A549 (cell line): ENCODE data around the gene TNIK. TPM values are rescaled to one million over a fixed set of nuclear protein-coding genes. Genes with fewer than 3 reads are reported as not detected.

ENCODE experiments used
- ATAC-seq, 2 experiments: fragments of 200-7000 bp in 1 of 2; fragments of >200 bp in 1 of 2; cut with Nextera tagmentation in 1 of 2; cut with Tn5 transposase in 1 of 2; 3 replicates each; pipeline versions ENCODE4 v1.8.0 to v1.9.1; 2018 to 2020; ENCODE audit warnings: mild to moderate bottlenecking in 1 of 2, moderate library complexity in 1 of 2
- CTCF ChIA-PET: fragments of 300-600 bp; sonication (Branson Sonifier 250); formaldehyde crosslinking; extraction: SDS; loops from one replicate; lab custom pipeline; 2021; ENCODE audit warnings: antibody characterized with exemption, inconsistent platforms; lab: Yijun Ruan, JAX
- POLR2A ChIA-PET: fragments of 350-600 bp; formaldehyde crosslinking; extraction: SDS; loops from one replicate; lab custom pipeline; 2021; ENCODE audit warnings: antibody characterized with exemption, inconsistent platforms; lab: Yijun Ruan, JAX
- DNase-seq, 2 experiments: peaks; one replicate each; pipeline versions ENCODE4 v3.0.0 to v3.0.0-alpha.2; 2011 to 2016; ENCODE audit warnings: low read depth in 1 of 2, low spot score in 1 of 2
- FAIRE-seq: peaks from 2 replicates; lab custom pipeline; 2011; peaks lifted over from hg19 to GRCh38; lab: Jason Lieb, UNC
- H3K27ac ChIP-seq, 2 experiments: fragments of >200 bp; sonication (Bioruptor Twin); formaldehyde crosslinking; 3 replicates each; pipeline ENCODE4 v1.5.1; 2016 to 2017
- H3K4me1 ChIP-seq: fragments of >200 bp; sonication (Bioruptor Twin); formaldehyde crosslinking; 3 replicates; pipeline ENCODE4 v1.6.1; 2016
- H3K4me2 ChIP-seq: fragments of >200 bp; sonication (Bioruptor Twin); formaldehyde crosslinking; 3 replicates; pipeline ENCODE4 v1.6.1; 2016
- H3K4me3 ChIP-seq: fragments of >200 bp; sonication (Bioruptor Twin); formaldehyde crosslinking; 3 replicates; pipeline ENCODE4 v1.5.1; 2016
- H3K9me3 ChIP-seq: fragments of >200 bp; sonication (Bioruptor Twin); formaldehyde crosslinking; 3 replicates; pipeline ENCODE4 v1.6.1; 2016
- CHD4 ChIP-seq: fragments of 200-600 bp; sonication (generic); IDR thresholded peaks from 2 replicates; pipeline ENCODE4 v1.6.1; 2016; ENCODE audit warnings: antibody characterized with exemption, mild to moderate bottlenecking, borderline replicate concordance
- FOSB ChIP-seq: fragments of 250-450 bp; sonication (Bioruptor Pico); IDR thresholded peaks from 2 replicates; pipeline ENCODE4 v1.5.0; 2020; ENCODE audit warnings: mild to moderate bottlenecking, moderate library complexity
- FOSL2 ChIP-seq, 2 experiments: fragments of 450-650 bp in 1 of 2; fragments of >200 bp in 1 of 2; sonication (Bioruptor Twin) in 1 of 2; formaldehyde crosslinking; IDR thresholded peaks; 2 replicates each; pipeline versions ENCODE4 v1.5.0 to v1.6.1; 2016 to 2020; ENCODE audit warnings: mild to moderate bottlenecking in 1 of 2, moderate library complexity in 1 of 2
- GATA3 ChIP-seq: IDR thresholded peaks from 2 replicates; pipeline ENCODE4 v1.6.1; 2012; ENCODE audit warnings: borderline replicate concordance
- HEYL ChIP-seq: fragments of 250-450 bp; sonication (Bioruptor Pico); IDR thresholded peaks from 2 replicates; pipeline ENCODE4 v1.8.0; 2021; ENCODE audit warnings: mild to moderate bottlenecking, moderate library complexity
- HOXB13 ChIP-seq: fragments of 250-450 bp; sonication (Bioruptor Pico); IDR thresholded peaks from 2 replicates; pipeline ENCODE4 v1.5.0; 2020; ENCODE audit warnings: low read depth, mild to moderate bottlenecking, moderate library complexity
- HOXB5 ChIP-seq: fragments of 250-450 bp; sonication (Bioruptor Pico); IDR thresholded peaks from 2 replicates; pipeline ENCODE4 v1.5.0; 2020; ENCODE audit warnings: mild to moderate bottlenecking, moderate library complexity
- KDM1A ChIP-seq: fragments of 200-600 bp; sonication (generic); IDR thresholded peaks from 2 replicates; pipeline ENCODE4 v1.6.1; 2016; ENCODE audit warnings: low read depth, mild to moderate bottlenecking
- MYC ChIP-seq: IDR thresholded peaks from 2 replicates; pipeline ENCODE4 v1.6.1; 2012; ENCODE audit warnings: mild to moderate bottlenecking, inconsistent platforms, low read length, improper control_type of control experiment, borderline replicate concordance
- NPAS2 ChIP-seq: fragments of 250-450 bp; sonication (Bioruptor Pico); IDR thresholded peaks from 2 replicates; pipeline ENCODE4 v1.8.0; 2022; ENCODE audit warnings: mild to moderate bottlenecking, moderate library complexity, borderline replicate concordance
- POLR2A ChIP-seq: IDR thresholded peaks from 2 replicates; pipeline ENCODE4 v1.6.1; 2012; ENCODE audit warnings: mild to moderate bottlenecking, low read length
- POLR2AphosphoS2 ChIP-seq: conservative IDR thresholded peaks from 2 replicates; pipeline ENCODE4 v1.6.1; 2012; ENCODE audit warnings: low read length, improper control_type of control experiment, inconsistent platforms
- RCOR1 ChIP-seq: fragments of 150-350 bp; IDR thresholded peaks from 2 replicates; pipeline ENCODE4 v1.6.1; 2014; ENCODE audit warnings: antibody characterized with exemption, low read length, low read depth
- RFX5 ChIP-seq: fragments of 450-650 bp; IDR thresholded peaks from 2 replicates; pipeline ENCODE4 v1.7.1; 2014; ENCODE audit warnings: antibody characterized with exemption, mild to moderate bottlenecking, moderate library complexity
- RNF2 ChIP-seq: fragments of 200-600 bp; sonication (generic); IDR thresholded peaks from 2 replicates; pipeline ENCODE4 v1.6.1; 2016; ENCODE audit warnings: low read depth, mild to moderate bottlenecking, antibody characterized with exemption, moderate library complexity, borderline replicate concordance
- SREBF2 ChIP-seq: fragments of 450-650 bp; IDR thresholded peaks from 2 replicates; pipeline ENCODE4 v1.6.1; 2014; ENCODE audit warnings: mild to moderate bottlenecking, moderate library complexity
- TFCP2L1 ChIP-seq: fragments of 250-450 bp; sonication (Bioruptor Pico); IDR thresholded peaks from 2 replicates; pipeline ENCODE4 v1.5.0; 2021; ENCODE audit warnings: mild to moderate bottlenecking
- ZC3H11A ChIP-seq: fragments of 450-650 bp; IDR thresholded peaks from 2 replicates; pipeline ENCODE4 v1.6.1; 2014; ENCODE audit warnings: antibody characterized with exemption, mild to moderate bottlenecking
- ZSCAN20 ChIP-seq: fragments of 250-450 bp; sonication (Bioruptor Pico); IDR thresholded peaks from 2 replicates; pipeline ENCODE4 v1.8.0; 2022; ENCODE audit warnings: mild to moderate bottlenecking, moderate library complexity
- WGBS: methylation state at CpG from one replicate; pipeline ENCODE4 v1.1.6; 2017; ENCODE audit errors: missing lambda C conversion rate; 5-methylcytosine and 5-hydroxymethylcytosine counted together
- polyA plus RNA-seq, 4 experiments: library from polyadenylated mRNA; depleted of rRNA in 3 of 4; stranded (reverse); fragments of >200 nt; fragmentation: RNase III in 1 of 4; extraction: RNeasy Plus Mini Kit Qiagen cat#74134 plus additional on column Dnase treatment in 1 of 4; gene quantifications; 2 replicates in 3 of 4; 3 replicates in 1 of 4; pipeline ENCODE4 v1.2.3, GENCODE V29; 2011 to 2017
- TF ChIP-seq, protein P1 (sequence below): fragments of 250-450 bp; sonication (Bioruptor Pico); IDR thresholded peaks from 2 replicates; pipeline ENCODE4 v1.5.0; 2020; ENCODE audit warnings: low read depth, mild to moderate bottlenecking, moderate library complexity
- TF ChIP-seq, protein P2 (sequence below): IDR thresholded peaks from 2 replicates; pipeline ENCODE4 v1.6.1; 2012; ENCODE audit warnings: low read depth, borderline replicate concordance
- TF ChIP-seq, protein P3 (sequence below): fragments of >200 bp; sonication (Bioruptor Twin); formaldehyde crosslinking; IDR thresholded peaks from 3 replicates; pipeline ENCODE4 v1.5.1; 2016

TNIK gene
- polyA plus RNA-seq, 2 of the 4 experiments (the other 2 are of a cell fraction): 1.6 to 1.8 TPM

DNA sequence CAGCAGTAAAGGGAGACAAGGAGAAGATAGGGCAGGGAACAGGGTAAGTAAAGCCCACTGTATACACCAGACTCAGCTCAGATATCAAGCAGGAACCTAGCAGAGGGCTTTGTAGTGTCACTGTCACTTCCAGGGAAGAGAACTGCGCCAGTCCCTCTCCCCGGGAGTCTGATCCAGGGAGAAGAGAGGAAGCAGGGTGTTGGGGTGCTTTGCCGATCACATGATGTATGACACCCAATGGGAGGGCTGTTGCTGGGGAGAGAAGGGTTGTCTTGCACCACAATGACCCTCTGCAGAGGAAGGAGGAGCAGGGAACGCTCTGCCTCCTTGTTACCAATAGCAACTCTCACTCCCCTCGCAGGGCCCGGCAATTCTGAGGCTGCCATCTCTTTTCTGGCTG is 286.5 kb downstream of the TNIK start:
- H3K4me1 ChIP-seq: peaks cover 18% of the 10 kb centered on the region
- ChIA-PET CTCF (interaction anchor here (0.8 kb wide), 2 partner anchors 12 to 123 kb away, joined by 3 read pairs; no protein-coding TSS in a partner anchor), POLR2A (no interaction called here)
- ATAC-seq: no peak
- no peak overlapping the region for H3K4me3 ChIP-seq
- 89% methylated on average over 6 of the region's 6 CpGs for WGBS
- DNase-seq: no peak
- no peaks in the 10 kb centered on the region for H3K9me3 ChIP-seq
- no peak overlapping the region for H3K4me2 ChIP-seq
- no peak for FAIRE-seq
- TF ChIP-seq NPAS2 (CRISPR knock-in tag) (no peak), POLR2A (no peak), RFX5 (no peak), HEYL (CRISPR knock-in tag) (no peak), HOXB13 (no peak), FOSB (no peak), ZC3H11A (no peak), KDM1A (no peak), TFCP2L1 (no peak), FOSL2 (IDR thresholded peaks at IDR 0.05) (no peak), FOSL2 (CRISPR knock-in tag; IDR thresholded peaks at IDR 0.05) (no peak), GATA3 (no peak), CHD4 (no peak)
- TF ChIP-seq, protein P1, sequence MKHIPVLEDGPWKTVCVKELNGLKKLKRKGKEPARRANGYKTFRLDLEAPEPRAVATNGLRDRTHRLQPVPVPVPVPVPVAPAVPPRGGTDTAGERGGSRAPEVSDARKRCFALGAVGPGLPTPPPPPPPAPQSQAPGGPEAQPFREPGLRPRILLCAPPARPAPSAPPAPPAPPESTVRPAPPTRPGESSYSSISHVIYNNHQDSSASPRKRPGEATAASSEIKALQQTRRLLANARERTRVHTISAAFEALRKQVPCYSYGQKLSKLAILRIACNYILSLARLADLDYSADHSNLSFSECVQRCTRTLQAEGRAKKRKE (CRISPR knock-in tag): no peak
- TF ChIP-seq, protein P2, sequence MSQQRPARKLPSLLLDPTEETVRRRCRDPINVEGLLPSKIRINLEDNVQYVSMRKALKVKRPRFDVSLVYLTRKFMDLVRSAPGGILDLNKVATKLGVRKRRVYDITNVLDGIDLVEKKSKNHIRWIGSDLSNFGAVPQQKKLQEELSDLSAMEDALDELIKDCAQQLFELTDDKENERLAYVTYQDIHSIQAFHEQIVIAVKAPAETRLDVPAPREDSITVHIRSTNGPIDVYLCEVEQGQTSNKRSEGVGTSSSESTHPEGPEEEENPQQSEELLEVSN: no peak
- H3K27ac ChIP-seq: no peak overlapping the region

DNA sequence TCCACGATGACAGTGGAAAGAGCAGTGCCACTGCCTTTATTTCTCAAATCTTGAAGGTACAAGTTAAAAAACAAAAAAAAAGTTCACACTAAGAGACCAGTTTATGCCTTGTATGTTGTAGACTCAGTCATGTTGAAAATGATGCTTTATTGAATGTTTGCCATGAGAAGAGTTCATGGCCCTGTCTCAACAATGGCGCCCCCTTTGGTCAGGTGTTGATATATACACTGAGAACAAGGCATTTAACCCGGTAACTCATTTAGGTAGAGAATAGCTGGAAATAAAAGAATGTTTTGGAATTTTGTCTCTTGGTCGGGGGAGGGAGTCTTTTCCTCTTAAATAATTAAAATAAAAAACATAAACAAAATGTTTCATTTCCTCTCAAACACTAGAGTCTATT is 288.1 kb downstream of the TNIK start:
- ATAC-seq: no peak

DNA sequence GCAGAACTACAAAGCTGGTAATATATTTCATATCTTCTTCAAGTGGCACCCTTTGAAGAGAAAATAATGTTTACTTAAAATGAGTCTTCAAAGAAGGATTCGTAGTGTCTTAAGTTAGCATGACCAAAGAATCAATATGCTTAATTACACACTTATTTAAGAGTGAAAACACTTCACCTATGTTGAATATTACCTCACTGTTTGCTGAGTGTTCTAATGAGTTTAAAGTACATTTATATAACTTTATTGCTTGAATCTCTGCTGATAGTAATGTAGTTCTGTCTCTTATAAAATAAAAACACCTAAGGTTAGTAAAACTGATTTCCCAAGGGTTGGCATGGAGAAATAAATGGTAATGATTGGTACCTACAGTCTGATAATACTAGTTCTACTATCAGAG is 290.3 kb downstream of the TNIK start:
- POLR2A ChIA-PET: no interaction called here
- Histone ChIP-seq H3K27ac (no peak overlapping the region), H3K4me1 (peaks cover 27% of the 10 kb centered on the region), H3K4me2 (no peak overlapping the region), H3K9me3 (no peaks in the 10 kb centered on the region), H3K4me3 (no peak overlapping the region)
- DNase-seq: no peak
- TF ChIP-seq HEYL (CRISPR knock-in tag): no peak
- no peak for TF ChIP-seq MYC
- no peak for TF ChIP-seq POLR2A
- TF ChIP-seq ZSCAN20: no peak
- TF ChIP-seq SREBF2: no peak
- no peak for TF ChIP-seq POLR2AphosphoS2
- no peak for TF ChIP-seq ZC3H11A
- no peak for TF ChIP-seq RNF2
- no peak for TF ChIP-seq RCOR1
- no peak for TF ChIP-seq FOSL2 (IDR thresholded peaks at IDR 0.05)
- TF ChIP-seq FOSL2 (CRISPR knock-in tag; IDR thresholded peaks at IDR 0.05): no peak
- no peak for FAIRE-seq
- ATAC-seq: no peak
- CTCF ChIA-PET: interaction anchor here (1.3 kb wide), 1 partner anchor 119 kb away, joined by 5 read pairs; no protein-coding TSS in a partner anchor
- WGBS: 63% methylated on average over 1 of the region's 1 CpG

More for the DNA sequence above, 288.1 kb downstream of the TNIK start:
- Histone ChIP-seq H3K4me2 (no peak overlapping the region), H3K4me1 (peaks cover 27% of the 10 kb centered on the region), H3K4me3 (no peak overlapping the region), H3K27ac (peak overlapping the region in 1 of 2 experiments; percentile 70; a peak in 2 of 6 replicates), H3K9me3 (no peaks in the 10 kb centered on the region)
- ChIA-PET CTCF (interaction anchor here (0.6 to 2.7 kb wide), 3 partner anchors 21 to 207 kb away, joined by 3 to 7 read pairs (median 4); no protein-coding TSS in a partner anchor), POLR2A (no interaction called here)
- FAIRE-seq (no peak), DNase-seq (no peak)
- 62% methylated on average over 4 of the region's 4 CpGs for WGBS
- TF ChIP-seq HOXB5: no peak
- TF ChIP-seq, protein P3, sequence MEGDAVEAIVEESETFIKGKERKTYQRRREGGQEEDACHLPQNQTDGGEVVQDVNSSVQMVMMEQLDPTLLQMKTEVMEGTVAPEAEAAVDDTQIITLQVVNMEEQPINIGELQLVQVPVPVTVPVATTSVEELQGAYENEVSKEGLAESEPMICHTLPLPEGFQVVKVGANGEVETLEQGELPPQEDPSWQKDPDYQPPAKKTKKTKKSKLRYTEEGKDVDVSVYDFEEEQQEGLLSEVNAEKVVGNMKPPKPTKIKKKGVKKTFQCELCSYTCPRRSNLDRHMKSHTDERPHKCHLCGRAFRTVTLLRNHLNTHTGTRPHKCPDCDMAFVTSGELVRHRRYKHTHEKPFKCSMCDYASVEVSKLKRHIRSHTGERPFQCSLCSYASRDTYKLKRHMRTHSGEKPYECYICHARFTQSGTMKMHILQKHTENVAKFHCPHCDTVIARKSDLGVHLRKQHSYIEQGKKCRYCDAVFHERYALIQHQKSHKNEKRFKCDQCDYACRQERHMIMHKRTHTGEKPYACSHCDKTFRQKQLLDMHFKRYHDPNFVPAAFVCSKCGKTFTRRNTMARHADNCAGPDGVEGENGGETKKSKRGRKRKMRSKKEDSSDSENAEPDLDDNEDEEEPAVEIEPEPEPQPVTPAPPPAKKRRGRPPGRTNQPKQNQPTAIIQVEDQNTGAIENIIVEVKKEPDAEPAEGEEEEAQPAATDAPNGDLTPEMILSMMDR: 0 out of 3 replicates have a peak, but pooled peaks have one; percentile 9
